Left cardiac atrium (tissue), 4 donors: ENCODE measurements around the gene TGFA. TPM values are rescaled to one million over a fixed set of nuclear protein-coding genes. Genes with fewer than 3 reads are reported as not detected.

Source experiments
- ATAC-seq, 2 donors: fragments of 200-7000 bp; cut with Tn5 transposase; one replicate each; pipeline ENCODE4 v1.9.1; 2020; ENCODE audit warnings: mild to moderate bottlenecking in 2 of 2, moderate library complexity in 2 of 2
- DNase-seq: peaks from one replicate; pipeline ENCODE4 v3.0.0-alpha.2; 2020
- intact Hi-C, 2 donors: fragments of 100-400 bp; cut with DNase I; formaldehyde crosslinking; loops; one replicate each; pipeline versions ENCODE4 v1.14.1 to v1.15.1; 2022 to 2023
- total RNA-seq, 2 donors: library from RNA; stranded (reverse); fragmentation: NEBNext Ultra II Directional; extraction: Animal tissue kit (Norgen Biotek cat#: 25700); gene quantifications; one replicate each; pipeline ENCODE4 v1.2.1, GENCODE V29; 2021
- donor health status: DM: no; HTN: yes; CAD: no.
- donor health status: DM: no; HTN: yes; CAD: no; lungs with severe emphysema.
- donor health status: DM: yes; HTN: yes; CAD: no.
- donor health status: Dilated cardiomyopathy.

The TGFA gene
- total RNA-seq, 2 donors from 2014 or later = 1.0 TPM

GRCh38 chr2:70450641-70451250, 102.9 kb downstream of the TGFA start:
- intact Hi-C loops = no loop called here
- no peak for DNase-seq
- ATAC-seq = no peak

- ATAC-seq (no peak), DNase-seq (no peak)
- intact Hi-C loops = no loop called here
Observed at GRCh38 chr2:70448041-70448440, 105.6 kb downstream of the TGFA start.

- ATAC-seq (no peak), DNase-seq (no peak)
- intact Hi-C loops = no loop called here
Observed at GRCh38 chr2:70443726-70444125, 109.9 kb downstream of the TGFA start.

GRCh38 chr2:70443078-70443465, 110.6 kb downstream of the TGFA start:
- DNase-seq (no peak), ATAC-seq (no peak)
- intact Hi-C loops = no loop called here

- ATAC-seq = no peak
- intact Hi-C loops = no loop called here
- no peak for DNase-seq
Observed at GRCh38 chr2:70442301-70443077, 111.1 kb downstream of the TGFA start.

GRCh38 chr2:70440621-70441020, 113.0 kb downstream of the TGFA start:
- ATAC-seq = no peak
- intact Hi-C loops = no loop called here
- no peak for DNase-seq

GRCh38 chr2:70435138-70435537, 118.5 kb downstream of the TGFA start:
- DNase-seq = no peak
- no peak for ATAC-seq
- intact Hi-C loops = no loop called here

GRCh38 chr2:70433315-70433714, 120.3 kb downstream of the TGFA start:
- no peak for ATAC-seq
- DNase-seq = no peak
- intact Hi-C loops = no loop called here

GRCh38 chr2:70431716-70432347, 121.8 kb downstream of the TGFA start:
- ATAC-seq (no peak), DNase-seq (no peak)
- intact Hi-C loops = no loop called here

- ATAC-seq = no peak
- intact Hi-C loops = no loop called here
- DNase-seq = no peak
Observed at GRCh38 chr2:70426341-70426740, 127.3 kb downstream of the TGFA start.

- DNase-seq = no peak
- ATAC-seq = no peak
- intact Hi-C loops = no loop called here
Observed at GRCh38 chr2:70425682-70426301, 127.8 kb downstream of the TGFA start.

GRCh38 chr2:70420740-70421139, 132.9 kb downstream of the TGFA start:
- no peak for DNase-seq
- no peak for ATAC-seq
- intact Hi-C loops = no loop called here

- intact Hi-C loops = no loop called here
- no peak for ATAC-seq
- DNase-seq = no peak
Observed at GRCh38 chr2:70420143-70420542, 133.5 kb downstream of the TGFA start.

GRCh38 chr2:70418514-70418913, 135.1 kb downstream of the TGFA start:
- ATAC-seq (no peak), DNase-seq (no peak)
- intact Hi-C loops = no loop called here

- DNase-seq (no peak), ATAC-seq (no peak)
- intact Hi-C loops = no loop called here
Observed at GRCh38 chr2:70417011-70417410, 136.6 kb downstream of the TGFA start.

- intact Hi-C loops = no loop called here
- DNase-seq (no peak), ATAC-seq (no peak)
Observed at GRCh38 chr2:70412294-70413070, 141.1 kb downstream of the TGFA start.

- DNase-seq (no peak), ATAC-seq (no peak)
- intact Hi-C loops = no loop called here
Observed at GRCh38 chr2:70411483-70412125, 142.0 kb downstream of the TGFA start.

GRCh38 chr2:70403267-70404053, 150.2 kb downstream of the TGFA start:
- intact Hi-C loops = no loop called here
- ATAC-seq (no peak), DNase-seq (no peak)
